Ammon's horn (tissue), 1 donor: Measurements from ENCODE around the gene MSI2.
A peak's percentile ranks its signal among the peaks of the same experiment; 100 is the strongest.

Source experiments
- DNase-seq: peaks from one replicate; pipeline ENCODE4 v3.0.0-alpha.2; 2016; ENCODE audit warnings: low spot score

MSI2 gene

DNA sequence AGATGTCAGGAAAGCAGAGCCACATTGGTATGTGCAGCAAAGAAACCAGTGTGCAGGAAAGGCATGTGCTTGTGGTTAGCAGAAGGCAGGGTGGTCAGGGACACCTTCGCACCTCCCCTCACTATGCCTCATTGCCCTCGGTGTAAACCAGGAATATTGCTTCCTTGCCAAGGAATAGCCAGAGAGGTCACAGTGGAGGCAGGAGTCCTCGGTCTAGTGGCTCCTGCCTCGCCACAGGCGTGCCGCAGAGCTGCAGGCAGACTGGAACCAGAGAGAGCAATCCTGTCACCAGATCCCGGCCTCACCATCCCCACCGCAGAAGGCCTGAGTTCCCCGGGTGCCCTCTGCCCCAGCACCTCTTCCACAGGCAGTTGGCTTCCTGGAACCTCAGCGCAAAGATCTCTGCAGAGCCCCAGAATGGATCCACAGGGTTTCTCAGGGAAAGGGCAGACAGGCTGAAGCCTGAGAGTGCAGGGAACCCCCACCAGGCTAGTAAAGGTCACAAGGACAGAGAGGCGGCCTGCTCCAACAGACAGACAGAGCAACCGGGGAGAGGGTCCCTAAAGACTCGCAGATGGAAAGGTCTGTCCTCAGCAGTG lies 467.2 kb downstream of the MSI2 start:
- DNase-seq: no peak

DNA sequence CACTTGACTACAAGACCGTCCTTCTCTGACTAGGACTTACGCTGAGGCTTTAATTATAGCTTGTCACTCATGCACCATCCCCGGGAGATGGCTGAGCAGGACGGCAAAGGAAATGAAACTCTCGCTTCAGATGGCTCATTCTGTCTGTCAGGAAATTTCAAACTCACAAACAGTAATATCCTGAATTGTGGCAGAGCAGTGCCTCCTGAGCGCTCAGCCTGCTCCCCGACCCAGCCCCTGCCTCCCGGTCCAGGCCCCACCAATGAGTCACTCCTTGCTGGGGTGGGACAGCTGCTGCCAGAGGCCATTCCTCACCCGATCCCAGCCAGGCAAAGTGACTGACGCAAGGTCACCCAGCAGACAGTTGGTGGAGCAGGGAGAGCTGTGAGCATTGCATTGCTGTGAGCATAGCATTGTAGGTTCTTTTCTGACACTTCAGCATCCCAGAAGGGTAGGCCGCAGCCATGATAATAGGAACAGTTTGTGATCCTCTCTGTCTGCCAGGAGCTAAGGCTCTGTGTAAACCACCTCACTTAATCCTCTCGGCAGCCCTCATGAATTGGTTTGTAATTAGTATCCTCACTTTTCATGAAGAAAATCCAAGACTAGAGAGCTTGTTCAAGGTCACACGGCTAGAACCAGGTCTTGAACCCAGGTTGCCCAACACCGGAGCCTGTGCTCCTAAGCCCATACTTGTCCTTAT lies 467.9 kb downstream of the MSI2 start:
- peak; percentile 27 for DNase-seq

DNA sequence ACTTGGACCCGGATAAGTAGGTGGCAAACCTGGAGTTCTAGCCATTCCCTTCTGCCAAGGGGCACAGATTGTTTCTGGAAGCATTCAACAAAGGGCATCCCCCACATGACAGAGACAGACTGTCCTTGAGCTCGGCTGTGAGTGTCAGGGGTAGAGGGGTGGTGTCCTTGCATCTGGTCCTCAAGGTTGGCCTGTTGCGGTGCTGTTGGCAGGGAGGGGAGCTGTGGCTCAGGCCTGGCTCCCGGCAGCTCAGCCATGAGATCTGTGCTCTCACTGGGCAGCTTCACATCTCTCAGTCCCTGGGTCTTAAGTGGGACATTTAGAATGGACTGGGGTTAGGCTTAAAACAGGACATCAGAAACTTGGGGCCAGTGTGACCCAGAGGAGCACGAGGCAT lies 468.4 kb downstream of the MSI2 start:
- DNase-seq: no peak

DNA sequence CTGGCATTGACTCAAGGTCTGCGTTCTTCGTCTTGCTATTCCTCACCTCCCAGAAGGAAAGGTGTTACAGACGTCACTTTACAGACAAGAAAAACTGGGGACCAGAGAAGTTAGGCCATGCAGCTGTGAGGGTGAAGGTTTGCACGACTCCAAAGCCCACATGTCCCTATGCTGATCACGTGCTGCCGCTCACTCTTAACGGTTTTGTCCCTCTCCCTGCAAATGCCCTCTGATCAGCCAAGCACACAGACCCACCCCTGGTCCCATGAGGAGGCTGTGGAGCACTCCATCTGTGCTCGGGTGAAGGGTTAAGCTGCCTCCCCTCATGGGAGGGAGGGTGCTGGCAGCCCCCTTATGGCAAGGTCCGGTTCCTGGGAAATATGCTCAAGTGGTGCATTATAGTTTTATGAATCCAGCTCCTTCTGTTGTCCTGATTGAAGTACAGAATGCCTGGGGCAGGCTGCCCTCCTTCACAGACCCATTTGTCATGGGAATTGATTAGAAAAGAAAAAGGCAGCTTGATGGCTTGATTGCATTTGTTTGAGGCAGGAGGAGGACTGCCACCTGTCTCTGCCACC lies 470.0 kb downstream of the MSI2 start:
- DNase-seq: no peak

DNA sequence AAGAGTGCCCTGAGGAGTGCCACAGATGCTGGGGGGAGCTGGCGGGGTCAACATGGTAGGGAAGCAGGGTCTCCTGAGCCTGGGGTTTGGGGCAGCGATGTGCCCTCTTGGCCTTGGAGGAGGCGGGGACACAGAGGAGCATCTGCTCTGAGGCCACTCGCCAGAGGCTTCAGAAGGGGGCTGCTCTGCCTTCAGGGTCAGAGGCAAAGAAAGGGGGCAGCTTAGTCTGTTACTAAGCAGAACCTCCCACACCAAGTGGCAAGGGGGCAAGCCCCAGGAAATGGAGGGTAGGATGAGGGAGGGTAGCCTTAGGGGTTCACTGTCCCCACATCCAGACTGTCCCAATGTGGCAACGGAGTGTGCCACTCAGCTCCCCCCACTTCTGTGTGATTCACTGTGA lies 470.5 kb downstream of the MSI2 start:
- DNase-seq: no peak

DNA sequence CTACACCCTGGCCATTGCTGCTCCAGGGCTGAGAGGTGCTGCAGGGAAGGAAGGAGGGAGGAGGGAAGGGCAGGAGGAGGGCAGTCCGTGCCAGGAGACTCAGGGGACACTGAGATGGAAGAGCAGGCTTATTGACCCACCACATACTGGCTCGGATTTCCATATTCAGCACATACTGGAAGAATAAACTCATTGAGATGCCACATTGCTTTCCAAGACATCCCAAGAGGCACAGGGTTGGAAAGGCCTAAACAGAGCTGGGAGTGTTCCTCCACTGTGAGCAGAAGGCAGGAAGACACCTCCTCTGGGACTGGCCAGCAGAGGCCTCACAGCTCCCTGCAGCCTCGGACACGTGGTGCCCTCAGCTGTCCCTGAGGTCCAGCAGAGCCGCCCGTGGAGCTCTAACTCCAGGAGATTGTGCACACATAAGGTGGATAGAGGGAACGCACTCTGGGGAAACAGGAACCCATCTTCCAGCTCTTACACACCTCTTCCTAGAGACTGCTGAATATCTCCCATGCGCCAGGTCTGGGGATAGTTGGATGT lies 471.4 kb downstream of the MSI2 start:
- no peak for DNase-seq

DNA sequence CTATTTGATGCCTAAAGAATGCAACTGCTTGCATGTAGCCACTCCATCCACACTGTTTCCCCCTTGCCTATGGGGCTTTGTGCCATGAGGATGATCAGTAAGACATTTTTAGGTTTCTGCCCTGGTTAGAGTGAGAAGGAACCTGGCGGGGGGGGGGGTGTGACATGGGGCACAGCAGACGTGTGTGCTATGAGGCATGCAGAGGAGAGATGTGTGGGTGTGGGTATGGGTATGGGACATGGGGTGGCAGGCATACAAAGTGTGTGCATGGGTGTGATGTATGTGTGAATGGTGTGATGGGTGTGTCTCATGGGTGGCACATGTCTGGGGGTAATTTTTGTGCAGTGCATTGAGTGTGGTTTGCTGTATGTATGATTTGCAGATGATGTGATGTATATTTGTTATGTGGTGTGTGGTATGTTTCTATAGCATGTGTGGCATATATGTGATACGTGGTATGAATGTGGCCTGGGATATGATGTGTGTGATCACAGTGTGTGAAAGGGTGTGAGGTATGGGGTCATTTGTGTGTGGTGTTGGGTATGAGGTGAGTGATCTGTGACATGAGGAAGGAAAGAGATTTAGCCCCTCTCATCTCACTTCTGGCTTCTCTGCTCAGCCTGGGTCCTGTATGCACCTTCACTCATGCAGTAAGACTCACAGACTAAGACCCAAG lies 473.8 kb downstream of the MSI2 start:
- no peak for DNase-seq

DNA sequence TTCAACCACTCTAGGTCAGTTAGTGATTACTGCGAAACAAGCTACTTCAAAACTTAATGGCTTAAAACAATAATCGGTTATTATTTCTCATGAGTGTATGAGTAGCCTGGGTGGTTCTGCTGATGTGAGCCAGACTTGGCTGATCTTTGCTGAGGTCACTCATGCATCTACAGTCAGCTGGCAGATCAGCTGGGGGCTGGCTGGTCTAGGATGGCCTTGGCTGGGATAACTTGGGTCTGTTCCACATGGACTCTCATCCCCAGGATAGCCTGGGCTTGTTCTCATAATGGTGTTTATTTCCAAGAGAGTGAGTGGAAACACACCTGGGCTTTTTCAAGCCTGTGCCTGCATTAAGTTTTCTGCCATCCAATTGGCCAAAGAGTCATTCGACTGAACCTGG lies 475.7 kb downstream of the MSI2 start:
- DNase-seq: no peak

DNA sequence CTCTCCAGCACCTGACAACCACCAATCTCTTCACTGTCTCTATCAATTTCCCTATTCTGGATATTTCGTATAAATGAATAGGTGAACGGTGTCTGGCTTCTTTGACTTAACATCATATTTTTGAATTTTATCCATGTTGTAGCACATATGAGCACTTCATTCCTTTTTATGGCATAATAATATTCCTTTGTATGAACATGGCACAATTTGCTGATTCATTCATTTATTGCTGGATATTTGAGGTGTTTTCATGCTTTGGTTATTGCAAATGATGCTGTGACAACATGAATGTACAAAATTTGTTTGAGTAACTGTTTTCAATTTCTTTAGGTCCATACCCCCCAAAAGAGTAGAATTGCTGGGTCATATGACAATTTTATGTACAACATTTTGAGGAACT lies 476.8 kb downstream of the MSI2 start:
- no peak for DNase-seq
